SK-N-SH treated with all-trans-retinoic acid at 6 μM for 48 hours (cell line): ENCODE results near the gene MYL9.

Experiments
- ATAC-seq: fragments of 200-7000 bp; cut with Tn5 transposase; 3 replicates; pipeline ENCODE4 v1.9.1; 2020; ENCODE audit warnings: mild to moderate bottlenecking, moderate library complexity
- ARNTL ChIP-seq: fragments of 450-650 bp; formaldehyde crosslinking; IDR thresholded peaks from 2 replicates; pipeline ENCODE4 v1.5.0; 2020; ENCODE audit warnings: low read depth, mild to moderate bottlenecking, moderate library complexity, borderline replicate concordance
- BACH2 ChIP-seq: fragments of 250-450 bp; sonication (Bioruptor Pico); IDR thresholded peaks from 2 replicates; pipeline ENCODE4 v1.9.0; 2021; ENCODE audit warnings: mild to moderate bottlenecking, borderline replicate concordance
- CREB5 ChIP-seq: fragments of 250-450 bp; sonication (Bioruptor Pico); IDR thresholded peaks from 2 replicates; pipeline ENCODE4 v1.5.1; 2020; ENCODE audit warnings: low read depth, mild to moderate bottlenecking, moderate library complexity
- CSDC2 ChIP-seq: fragments of 250-450 bp; sonication (Bioruptor Pico); IDR thresholded peaks from 2 replicates; pipeline ENCODE4 v1.5.0; 2020; ENCODE audit warnings: mild to moderate bottlenecking, moderate library complexity
- ESRRG ChIP-seq: fragments of 250-450 bp; sonication (Bioruptor Pico); IDR thresholded peaks from 2 replicates; pipeline ENCODE4 v1.6.1; 2021; ENCODE audit warnings: mild to moderate bottlenecking
- GLIS3 ChIP-seq: fragments of 250-450 bp; sonication (Bioruptor Pico); IDR thresholded peaks from 2 replicates; pipeline ENCODE4 v1.5.0; 2020; ENCODE audit warnings: mild to moderate bottlenecking, moderate library complexity
- OSR1 ChIP-seq: fragments of 250-450 bp; sonication (Bioruptor Pico); IDR thresholded peaks from 2 replicates; pipeline ENCODE4 v1.8.0; 2022; ENCODE audit warnings: moderate library complexity, mild to moderate bottlenecking, inconsistent platforms
- POU6F1 ChIP-seq: fragments of 250-450 bp; sonication (Bioruptor Pico); IDR thresholded peaks from 2 replicates; pipeline ENCODE4 v1.8.0; 2021; ENCODE audit warnings: low read depth, mild to moderate bottlenecking, moderate library complexity, borderline replicate concordance
- PPARA ChIP-seq: fragments of 250-450 bp; sonication (Bioruptor Pico); IDR thresholded peaks from 2 replicates; pipeline ENCODE4 v1.5.0; 2020; ENCODE audit warnings: mild to moderate bottlenecking, borderline replicate concordance
- RARB ChIP-seq: fragments of 250-450 bp; sonication (Bioruptor Pico); IDR thresholded peaks from 2 replicates; pipeline ENCODE4 v1.8.0; 2021; ENCODE audit warnings: mild to moderate bottlenecking, moderate library complexity
- SNAI2 ChIP-seq: fragments of 250-450 bp; sonication (Bioruptor Pico); IDR thresholded peaks from 2 replicates; pipeline ENCODE4 v1.5.0; 2020; ENCODE audit warnings: mild to moderate bottlenecking, moderate library complexity
- TCF4 ChIP-seq: fragments of 250-450 bp; sonication (Bioruptor Pico); IDR thresholded peaks from 2 replicates; pipeline ENCODE4 v1.8.0; 2021; ENCODE audit warnings: mild to moderate bottlenecking, moderate library complexity, borderline replicate concordance
- TOX ChIP-seq: fragments of 250-450 bp; sonication (Bioruptor Pico); IDR thresholded peaks from 2 replicates; pipeline ENCODE4 v1.8.0; 2021; ENCODE audit warnings: mild to moderate bottlenecking, moderate library complexity, borderline replicate concordance
- TSHZ2 ChIP-seq: fragments of 250-450 bp; sonication (Bioruptor Pico); IDR thresholded peaks from 2 replicates; pipeline ENCODE4 v1.5.0; 2020; ENCODE audit warnings: mild to moderate bottlenecking, moderate library complexity
- ZC3H10 ChIP-seq: fragments of 250-450 bp; sonication (Bioruptor Pico); IDR thresholded peaks from 2 replicates; pipeline ENCODE4 v1.5.1; 2021; ENCODE audit warnings: mild to moderate bottlenecking, moderate library complexity
- ZFP3 ChIP-seq: fragments of 250-450 bp; sonication (Bioruptor Pico); IDR thresholded peaks from 2 replicates; pipeline ENCODE4 v1.5.0; 2020; ENCODE audit warnings: mild to moderate bottlenecking, moderate library complexity
- ZFP30 ChIP-seq: fragments of 450-650 bp; formaldehyde crosslinking; IDR thresholded peaks from 2 replicates; pipeline ENCODE4 v1.5.0; 2022; ENCODE audit warnings: mild to moderate bottlenecking, moderate library complexity
- ZNF565 ChIP-seq: fragments of 450-650 bp; formaldehyde crosslinking; conservative IDR thresholded peaks from 2 replicates; pipeline ENCODE4 v1.5.0; 2020; ENCODE audit warnings: low read depth, mild to moderate bottlenecking, moderate library complexity
- ZNF8 ChIP-seq: fragments of 450-650 bp; formaldehyde crosslinking; IDR thresholded peaks from 2 replicates; pipeline ENCODE4 v1.5.0; 2020; ENCODE audit warnings: mild to moderate bottlenecking, moderate library complexity
- TF ChIP-seq, protein P1 (sequence below): fragments of 250-450 bp; sonication (Bioruptor Pico); IDR thresholded peaks from 2 replicates; pipeline ENCODE4 v1.5.1; 2021; ENCODE audit warnings: mild to moderate bottlenecking, moderate library complexity
- TF ChIP-seq, protein P2 (sequence below): fragments of 250-450 bp; sonication (Bioruptor Pico); IDR thresholded peaks from 2 replicates; pipeline ENCODE4 v1.8.0; 2020; ENCODE audit warnings: mild to moderate bottlenecking, moderate library complexity, borderline replicate concordance

MYL9 gene

GRCh38 chr20:36499211-36499610, 42.1 kb upstream of the MYL9 start:
- ATAC-seq = no peak
- TF ChIP-seq ESRRG (CRISPR knock-in tag) (no peak), ZC3H10 (CRISPR knock-in tag) (no peak), CREB5 (CRISPR knock-in tag) (no peak), ZFP3 (CRISPR knock-in tag) (no peak), ZNF565 (CRISPR knock-in tag) (no peak), ARNTL (CRISPR knock-in tag) (no peak), OSR1 (CRISPR knock-in tag) (no peak), PPARA (CRISPR knock-in tag) (no peak), RARB (CRISPR knock-in tag) (no peak), ZFP30 (CRISPR knock-in tag) (no peak), CSDC2 (no peak), POU6F1 (no peak), SNAI2 (CRISPR knock-in tag) (no peak), GLIS3 (CRISPR knock-in tag) (no peak), TOX (CRISPR knock-in tag) (no peak), TCF4 (CRISPR knock-in tag) (no peak), ZNF8 (CRISPR knock-in tag) (no peak), TSHZ2 (no peak)
- TF ChIP-seq, protein P1, sequence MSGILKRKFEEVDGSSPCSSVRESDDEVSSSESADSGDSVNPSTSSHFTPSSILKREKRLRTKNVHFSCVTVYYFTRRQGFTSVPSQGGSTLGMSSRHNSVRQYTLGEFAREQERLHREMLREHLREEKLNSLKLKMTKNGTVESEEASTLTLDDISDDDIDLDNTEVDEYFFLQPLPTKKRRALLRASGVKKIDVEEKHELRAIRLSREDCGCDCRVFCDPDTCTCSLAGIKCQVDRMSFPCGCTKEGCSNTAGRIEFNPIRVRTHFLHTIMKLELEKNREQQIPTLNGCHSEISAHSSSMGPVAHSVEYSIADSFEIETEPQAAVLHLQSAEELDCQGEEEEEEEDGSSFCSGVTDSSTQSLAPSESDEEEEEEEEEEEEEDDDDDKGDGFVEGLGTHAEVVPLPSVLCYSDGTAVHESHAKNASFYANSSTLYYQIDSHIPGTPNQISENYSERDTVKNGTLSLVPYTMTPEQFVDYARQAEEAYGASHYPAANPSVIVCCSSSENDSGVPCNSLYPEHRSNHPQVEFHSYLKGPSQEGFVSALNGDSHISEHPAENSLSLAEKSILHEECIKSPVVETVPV (CRISPR knock-in tag) = no peak
- TF ChIP-seq, protein P2, sequence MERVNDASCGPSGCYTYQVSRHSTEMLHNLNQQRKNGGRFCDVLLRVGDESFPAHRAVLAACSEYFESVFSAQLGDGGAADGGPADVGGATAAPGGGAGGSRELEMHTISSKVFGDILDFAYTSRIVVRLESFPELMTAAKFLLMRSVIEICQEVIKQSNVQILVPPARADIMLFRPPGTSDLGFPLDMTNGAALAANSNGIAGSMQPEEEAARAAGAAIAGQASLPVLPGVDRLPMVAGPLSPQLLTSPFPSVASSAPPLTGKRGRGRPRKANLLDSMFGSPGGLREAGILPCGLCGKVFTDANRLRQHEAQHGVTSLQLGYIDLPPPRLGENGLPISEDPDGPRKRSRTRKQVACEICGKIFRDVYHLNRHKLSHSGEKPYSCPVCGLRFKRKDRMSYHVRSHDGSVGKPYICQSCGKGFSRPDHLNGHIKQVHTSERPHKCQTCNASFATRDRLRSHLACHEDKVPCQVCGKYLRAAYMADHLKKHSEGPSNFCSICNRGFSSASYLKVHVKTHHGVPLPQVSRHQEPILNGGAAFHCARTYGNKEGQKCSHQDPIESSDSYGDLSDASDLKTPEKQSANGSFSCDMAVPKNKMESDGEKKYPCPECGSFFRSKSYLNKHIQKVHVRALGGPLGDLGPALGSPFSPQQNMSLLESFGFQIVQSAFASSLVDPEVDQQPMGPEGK (CRISPR knock-in tag) = no peak

- TF ChIP-seq BACH2 (CRISPR knock-in tag) = no peak
- no peak for TF ChIP-seq CSDC2
- TF ChIP-seq ZFP3 (CRISPR knock-in tag) = no peak
- no peak for TF ChIP-seq POU6F1
- TF ChIP-seq CREB5 (CRISPR knock-in tag) = no peak
- TF ChIP-seq TSHZ2 = no peak
- TF ChIP-seq SNAI2 (CRISPR knock-in tag) = no peak
- no peak for TF ChIP-seq RARB (CRISPR knock-in tag)
- no peak for TF ChIP-seq ZNF8 (CRISPR knock-in tag)
- no peak for TF ChIP-seq ZFP30 (CRISPR knock-in tag)
- no peak for TF ChIP-seq ZC3H10 (CRISPR knock-in tag)
- TF ChIP-seq GLIS3 (CRISPR knock-in tag) = no peak
- TF ChIP-seq ZNF565 (CRISPR knock-in tag) = no peak
- TF ChIP-seq OSR1 (CRISPR knock-in tag) = no peak
- TF ChIP-seq PPARA (CRISPR knock-in tag) = no peak
- peak; percentile 64 for ATAC-seq
Observed at GRCh38 chr20:36499723-36500501, 41.4 kb upstream of the MYL9 start.
